ENCODE results near the gene MAOB. TPM values are rescaled to one million over a fixed set of nuclear protein-coding genes. Genes with fewer than 3 reads are reported as not detected.

The MAOB gene
- total and polyA plus RNA-seq, 8 donors = 3.1 to 15.1 (median 6.0) TPM

DNA sequence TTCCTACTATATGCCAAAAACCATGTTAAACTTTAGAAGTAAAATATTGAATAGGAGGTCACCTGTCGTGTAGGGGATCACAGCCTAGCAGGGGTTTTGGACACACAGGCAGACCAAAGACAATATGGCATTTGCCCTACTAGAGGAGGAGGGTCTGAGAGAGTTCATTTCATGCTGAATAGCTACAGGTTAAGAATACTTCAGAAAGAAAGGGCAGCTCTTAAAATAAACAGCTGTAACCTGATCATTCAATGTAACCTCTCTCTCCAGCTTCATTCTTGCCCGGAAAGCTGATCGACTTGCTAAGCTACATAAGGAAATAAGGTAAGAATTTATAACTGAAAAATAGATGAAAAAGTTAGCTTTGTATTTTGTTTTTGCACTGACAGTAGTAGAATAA, 146.3 kb downstream of the MAOB start:
- DNase-seq (no peak), ATAC-seq (no peak), FAIRE-seq (peak; percentile 13)
- Histone ChIP-seq H3K9me3 (no peaks in the 10 kb centered on the region), H3K4me1 (no peaks in the 10 kb centered on the region), H3K4me3 (no peak overlapping the region), H3K27ac (no peak overlapping the region), H3K27me3 (peaks cover 0 to 10% (median 0%) of the 10 kb centered on the region in 4 donors), H3K36me3 (peaks cover 0 to 8% (median 0%) of the 10 kb centered on the region in 3 donors)
- intact Hi-C loops (cut with DNase I) = no loop called here
- TF ChIP-seq, protein P1, sequence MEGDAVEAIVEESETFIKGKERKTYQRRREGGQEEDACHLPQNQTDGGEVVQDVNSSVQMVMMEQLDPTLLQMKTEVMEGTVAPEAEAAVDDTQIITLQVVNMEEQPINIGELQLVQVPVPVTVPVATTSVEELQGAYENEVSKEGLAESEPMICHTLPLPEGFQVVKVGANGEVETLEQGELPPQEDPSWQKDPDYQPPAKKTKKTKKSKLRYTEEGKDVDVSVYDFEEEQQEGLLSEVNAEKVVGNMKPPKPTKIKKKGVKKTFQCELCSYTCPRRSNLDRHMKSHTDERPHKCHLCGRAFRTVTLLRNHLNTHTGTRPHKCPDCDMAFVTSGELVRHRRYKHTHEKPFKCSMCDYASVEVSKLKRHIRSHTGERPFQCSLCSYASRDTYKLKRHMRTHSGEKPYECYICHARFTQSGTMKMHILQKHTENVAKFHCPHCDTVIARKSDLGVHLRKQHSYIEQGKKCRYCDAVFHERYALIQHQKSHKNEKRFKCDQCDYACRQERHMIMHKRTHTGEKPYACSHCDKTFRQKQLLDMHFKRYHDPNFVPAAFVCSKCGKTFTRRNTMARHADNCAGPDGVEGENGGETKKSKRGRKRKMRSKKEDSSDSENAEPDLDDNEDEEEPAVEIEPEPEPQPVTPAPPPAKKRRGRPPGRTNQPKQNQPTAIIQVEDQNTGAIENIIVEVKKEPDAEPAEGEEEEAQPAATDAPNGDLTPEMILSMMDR (IDR thresholded peaks at IDR 0.05) = no peak
- 46 to 58% methylated on average over 3 of the region's 3 CpGs for WGBS, 2 donors

DNA sequence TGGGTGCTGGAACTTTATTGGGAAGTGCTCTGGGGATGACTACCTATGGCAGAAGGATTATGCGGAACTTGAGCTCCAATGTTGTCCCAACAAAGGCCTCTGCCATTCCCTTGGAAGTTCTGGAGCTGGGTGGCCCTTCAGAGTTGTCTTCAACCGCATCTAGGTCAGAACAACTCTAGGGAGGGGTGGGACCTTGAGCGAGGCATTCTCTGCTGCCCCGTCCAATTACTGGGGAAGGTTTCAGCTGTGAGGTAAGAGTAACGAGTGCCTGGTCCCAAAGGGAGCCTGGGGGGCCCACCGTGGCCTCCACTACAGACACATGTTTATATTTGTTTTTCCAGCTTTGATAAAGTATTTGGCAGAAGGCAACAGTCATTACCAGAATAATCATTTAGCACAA, 146.7 kb downstream of the MAOB start:
- TF ChIP-seq, protein P1 (IDR thresholded peaks at IDR 0.05) = no peak
- WGBS, 2 donors = 59 to 62% methylated on average over 6 of the region's 6 CpGs
- Histone ChIP-seq H3K36me3 (peaks cover 0 to 8% (median 0%) of the 10 kb centered on the region in 3 donors), H3K27me3 (peaks cover 0 to 10% (median 0%) of the 10 kb centered on the region in 4 donors), H3K4me3 (no peak overlapping the region), H3K4me1 (no peaks in the 10 kb centered on the region), H3K27ac (no peak overlapping the region), H3K9me3 (no peaks in the 10 kb centered on the region)
- DNase-seq = no peak
- no peak for ATAC-seq
- intact Hi-C loops (cut with DNase I) = no loop called here
- FAIRE-seq = no peak

DNA sequence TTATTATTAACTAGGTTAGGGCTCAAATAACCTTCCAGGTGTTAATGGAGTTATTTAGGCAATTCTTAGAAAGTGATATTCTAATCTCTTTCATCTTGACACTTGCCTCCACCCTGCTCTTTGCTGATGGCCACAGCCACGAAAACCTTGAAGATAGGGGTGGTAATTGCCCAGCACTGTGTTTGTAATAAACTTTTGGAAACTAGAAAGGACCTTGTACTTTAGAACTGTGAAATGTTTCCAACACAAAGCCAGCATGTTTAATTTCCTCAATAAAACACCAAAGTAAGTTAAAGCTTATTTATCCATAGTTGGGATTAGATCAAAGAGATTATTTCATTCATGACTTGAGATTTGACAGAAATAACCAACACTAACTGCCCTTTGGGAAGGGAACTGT, 147.8 kb downstream of the MAOB start:
- TF ChIP-seq, protein P1 (IDR thresholded peaks at IDR 0.05) = no peak
- peaks cover 0 to 10% (median 0%) of the 10 kb centered on the region in 4 donors for H3K27me3 ChIP-seq
- no peaks in the 10 kb centered on the region for H3K4me1 ChIP-seq
- H3K9me3 ChIP-seq = no peaks in the 10 kb centered on the region
- DNase-seq (no peak), ATAC-seq (no peak), FAIRE-seq (no peak)
- WGBS, 2 donors = 18 to 19% methylated on average over 1 of the region's 1 CpG
- no peak overlapping the region for H3K27ac ChIP-seq
- intact Hi-C loops (cut with DNase I) = no loop called here
- peaks cover 0 to 8% (median 0%) of the 10 kb centered on the region in 3 donors for H3K36me3 ChIP-seq
- H3K4me3 ChIP-seq = no peak overlapping the region

DNA sequence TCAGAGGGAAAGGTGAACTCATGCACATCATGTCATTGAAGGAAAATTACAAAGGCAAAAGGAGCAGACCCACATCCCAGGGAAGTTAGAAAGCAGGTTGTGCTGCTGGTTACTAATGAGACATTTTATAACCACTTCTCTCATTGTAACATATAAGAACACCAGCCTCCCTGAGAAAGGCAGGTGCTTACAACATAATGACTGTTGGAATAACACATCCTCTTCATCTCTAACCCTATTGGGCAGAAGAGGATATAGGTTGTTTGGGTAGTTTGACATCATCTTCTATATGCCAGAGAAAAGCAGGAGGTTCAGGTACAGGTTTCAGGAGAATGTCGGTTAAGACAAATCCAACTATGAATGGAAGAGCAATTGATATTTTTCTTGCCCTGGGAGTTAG, 148.6 kb downstream of the MAOB start:
- Histone ChIP-seq H3K36me3 (peaks cover 0 to 8% (median 0%) of the 10 kb centered on the region in 3 donors), H3K27ac (no peak overlapping the region), H3K9me3 (no peaks in the 10 kb centered on the region), H3K27me3 (peaks cover 0 to 10% (median 0%) of the 10 kb centered on the region in 4 donors), H3K4me1 (no peaks in the 10 kb centered on the region), H3K4me3 (no peak overlapping the region)
- TF ChIP-seq, protein P1 (IDR thresholded peaks at IDR 0.05) = no peak
- no peak for DNase-seq
- ATAC-seq = no peak
- no peak for FAIRE-seq
- WGBS, 2 donors = 96 to 97% methylated on average over 1 of the region's 1 CpG
- intact Hi-C loops (cut with DNase I) = no loop called here

DNA sequence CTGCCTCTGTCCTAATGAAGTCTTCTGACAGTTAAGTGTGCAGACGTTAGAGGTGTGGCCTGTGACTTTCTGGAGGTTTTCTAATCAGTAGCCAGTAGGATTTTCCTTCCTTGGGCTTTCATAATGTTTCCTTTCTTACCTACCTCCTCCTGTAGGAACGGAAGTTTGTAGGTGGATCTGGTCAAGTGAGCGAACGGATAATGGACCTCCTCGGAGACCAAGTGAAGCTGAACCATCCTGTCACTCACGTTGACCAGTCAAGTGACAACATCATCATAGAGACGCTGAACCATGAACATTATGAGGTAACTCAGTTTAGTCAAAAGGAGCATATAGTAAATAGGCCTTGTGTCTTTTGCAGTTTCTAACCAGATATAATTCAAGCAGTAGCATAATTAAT, 151.2 kb downstream of the MAOB start:
- TF ChIP-seq, protein P1 (IDR thresholded peaks at IDR 0.05) = no peak
- Histone ChIP-seq H3K36me3 (peaks cover 0 to 8% (median 0%) of the 10 kb centered on the region in 3 donors), H3K27ac (no peak overlapping the region), H3K4me3 (no peak overlapping the region), H3K27me3 (peaks cover 0 to 5% (median 0%) of the 10 kb centered on the region in 4 donors), H3K9me3 (no peaks in the 10 kb centered on the region), H3K4me1 (no peaks in the 10 kb centered on the region)
- intact Hi-C loops (cut with DNase I) = no loop called here
- no peak for ATAC-seq
- DNase-seq = no peak
- 75 to 91% methylated on average over 7 of the region's 7 CpGs for WGBS, 2 donors
- FAIRE-seq = no peak
